Suprapubic skin (tissue), 4 donors: ENCODE data around the gene OSCP1. TPM values are rescaled to one million over a fixed set of nuclear protein-coding genes. Genes with fewer than 3 reads are reported as not detected.

Source experiments
- DNase-seq, 2 donors: peaks; one replicate each; pipeline ENCODE4 v3.0.0-alpha.2; 2019; ENCODE audit warnings: low spot score in 2 of 2
- H3K27ac ChIP-seq: fragments of 200-600 bp; sonication (generic); one replicate; pipeline ENCODE4 v1.5.1; 2019
- H3K27me3 ChIP-seq: fragments of 200-600 bp; sonication (generic); one replicate; pipeline ENCODE4 v1.5.1; 2019
- H3K36me3 ChIP-seq: fragments of 200-600 bp; sonication (generic); one replicate; pipeline ENCODE4 v1.5.1; 2019
- H3K4me1 ChIP-seq: fragments of 200-600 bp; sonication (generic); one replicate; pipeline ENCODE4 v1.5.1; 2019
- H3K4me3 ChIP-seq: fragments of 200-600 bp; sonication (generic); one replicate; pipeline ENCODE4 v1.5.1; 2019; ENCODE audit warnings: mild to moderate bottlenecking
- H3K9me3 ChIP-seq: fragments of 200-600 bp; sonication (generic); one replicate; pipeline ENCODE4 v1.5.1; 2019
- EP300 ChIP-seq: sonication (generic); formaldehyde crosslinking; IDR thresholded peaks from one replicate; pipeline ENCODE4 v1.6.1; 2017; ENCODE audit warnings: antibody characterized with exemption
- POLR2A ChIP-seq, 2 donors: fragments of 450-650 bp; IDR thresholded peaks; one replicate each; pipeline ENCODE4 v1.6.1; 2017; ENCODE audit warnings: antibody characterized with exemption in 2 of 2, mild to moderate bottlenecking in 2 of 2, moderate library complexity in 2 of 2
- POLR2AphosphoS5 ChIP-seq, 3 donors: sonication (generic); formaldehyde crosslinking; IDR thresholded peaks; one replicate each; pipeline ENCODE4 v1.6.1; 2017; ENCODE audit warnings: antibody characterized with exemption in 3 of 3
- WGBS: methylation state at CpG from one replicate; pipeline ENCODE4 v1.1.5; 2018; 5-methylcytosine and 5-hydroxymethylcytosine counted together
- total RNA-seq, 4 donors: library from RNA; depleted of rRNA; stranded (reverse); fragments of >200 nt; gene quantifications; one replicate each; pipeline ENCODE4 v1.1.0, GENCODE V29; 2016
- TF ChIP-seq, protein P1 (sequence below), 2 donors: fragments of 200-600 bp in 1 of 2; fragments of 450-650 bp in 1 of 2; sonication (generic) in 1 of 2; IDR thresholded peaks; one replicate each; pipeline ENCODE4 v1.5.1; 2016 to 2019; ENCODE audit warnings: antibody characterized with exemption in 2 of 2, mild to moderate bottlenecking in 1 of 2, moderate library complexity in 1 of 2

The OSCP1 gene
- total RNA-seq, 4 donors from 2014 or later = 3.8 to 15.4 (median 7.9) TPM

DNA sequence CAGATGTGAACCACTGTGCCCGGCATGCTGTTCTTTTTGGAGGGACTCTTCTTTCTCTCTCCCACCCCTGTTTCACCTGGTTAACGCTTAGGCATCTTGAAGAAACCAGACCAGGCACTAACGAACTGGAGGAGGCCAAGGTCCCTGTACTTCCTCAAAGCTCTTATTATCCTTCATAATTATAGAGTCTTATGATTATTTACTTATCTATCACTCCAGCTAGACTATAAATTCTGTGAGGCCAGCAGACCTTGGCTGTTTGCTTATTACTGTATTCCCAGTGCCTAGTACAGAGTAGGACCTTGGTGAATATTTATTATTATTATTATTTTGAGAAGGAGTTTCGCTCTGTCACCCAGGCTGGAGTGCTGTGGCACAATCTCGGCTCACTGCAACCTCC, 26.7 kb upstream of the OSCP1 start:
- H3K4me3 ChIP-seq = no peak overlapping the region
- H3K27me3 ChIP-seq = no peaks in the 10 kb centered on the region
- no peak overlapping the region for H3K27ac ChIP-seq
- TF ChIP-seq POLR2AphosphoS5 (IDR thresholded peaks at IDR 0.05) (no peak), POLR2A (IDR thresholded peaks at IDR 0.05) (no peak), EP300 (no peak)
- TF ChIP-seq, protein P1, sequence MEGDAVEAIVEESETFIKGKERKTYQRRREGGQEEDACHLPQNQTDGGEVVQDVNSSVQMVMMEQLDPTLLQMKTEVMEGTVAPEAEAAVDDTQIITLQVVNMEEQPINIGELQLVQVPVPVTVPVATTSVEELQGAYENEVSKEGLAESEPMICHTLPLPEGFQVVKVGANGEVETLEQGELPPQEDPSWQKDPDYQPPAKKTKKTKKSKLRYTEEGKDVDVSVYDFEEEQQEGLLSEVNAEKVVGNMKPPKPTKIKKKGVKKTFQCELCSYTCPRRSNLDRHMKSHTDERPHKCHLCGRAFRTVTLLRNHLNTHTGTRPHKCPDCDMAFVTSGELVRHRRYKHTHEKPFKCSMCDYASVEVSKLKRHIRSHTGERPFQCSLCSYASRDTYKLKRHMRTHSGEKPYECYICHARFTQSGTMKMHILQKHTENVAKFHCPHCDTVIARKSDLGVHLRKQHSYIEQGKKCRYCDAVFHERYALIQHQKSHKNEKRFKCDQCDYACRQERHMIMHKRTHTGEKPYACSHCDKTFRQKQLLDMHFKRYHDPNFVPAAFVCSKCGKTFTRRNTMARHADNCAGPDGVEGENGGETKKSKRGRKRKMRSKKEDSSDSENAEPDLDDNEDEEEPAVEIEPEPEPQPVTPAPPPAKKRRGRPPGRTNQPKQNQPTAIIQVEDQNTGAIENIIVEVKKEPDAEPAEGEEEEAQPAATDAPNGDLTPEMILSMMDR (IDR thresholded peaks at IDR 0.05) = no peak
- no peaks in the 10 kb centered on the region for H3K36me3 ChIP-seq
- WGBS = 88% methylated on average over 5 of the region's 5 CpGs
- H3K4me1 ChIP-seq = peaks cover 6% of the 10 kb centered on the region
- DNase-seq = no peak
- H3K9me3 ChIP-seq = no peaks in the 10 kb centered on the region

DNA sequence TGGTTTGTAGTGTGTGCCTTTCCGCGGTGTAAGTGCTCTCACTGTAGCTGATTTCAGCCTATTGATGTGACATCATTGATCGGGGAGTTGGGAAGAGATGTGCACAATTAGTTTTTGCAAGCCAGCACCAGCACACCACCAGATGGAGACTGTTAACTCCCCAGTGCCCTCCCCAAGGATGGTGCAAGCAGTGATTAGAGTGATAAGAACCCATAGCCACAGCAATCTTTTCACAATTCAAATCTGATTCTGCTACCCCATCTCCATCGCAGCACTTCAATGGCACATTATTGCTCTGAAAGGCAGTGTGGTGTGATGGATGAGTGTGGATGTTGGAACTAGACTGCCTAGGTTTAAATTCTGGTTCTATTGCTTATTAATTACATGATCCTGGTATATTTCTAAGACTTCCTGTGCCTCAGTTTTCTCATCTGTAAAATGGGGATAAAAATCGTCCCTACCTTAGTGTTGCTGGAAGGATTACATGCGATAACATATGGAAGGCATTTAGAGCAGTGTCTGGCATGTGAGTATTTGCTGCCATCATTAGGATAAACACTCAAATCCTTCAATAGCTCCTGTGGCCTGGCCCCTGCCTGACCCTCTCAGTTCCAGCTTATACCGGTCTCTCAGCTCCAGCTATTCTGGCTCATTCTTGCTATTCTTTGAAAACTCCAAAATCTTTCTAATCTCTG, 25.8 kb upstream of the OSCP1 start:
- H3K36me3 ChIP-seq = no peaks in the 10 kb centered on the region
- peaks cover 6% of the 10 kb centered on the region for H3K4me1 ChIP-seq
- no peak overlapping the region for H3K4me3 ChIP-seq
- no peak for TF ChIP-seq EP300
- no peak for TF ChIP-seq POLR2A (IDR thresholded peaks at IDR 0.05)
- TF ChIP-seq POLR2AphosphoS5 (IDR thresholded peaks at IDR 0.05) = no peak
- TF ChIP-seq, protein P1 (IDR thresholded peaks at IDR 0.05) = no peak
- no peak overlapping the region for H3K27ac ChIP-seq
- no peaks in the 10 kb centered on the region for H3K27me3 ChIP-seq
- H3K9me3 ChIP-seq = no peaks in the 10 kb centered on the region
- 91% methylated on average over 7 of the region's 7 CpGs for WGBS
- no peak for DNase-seq

DNA sequence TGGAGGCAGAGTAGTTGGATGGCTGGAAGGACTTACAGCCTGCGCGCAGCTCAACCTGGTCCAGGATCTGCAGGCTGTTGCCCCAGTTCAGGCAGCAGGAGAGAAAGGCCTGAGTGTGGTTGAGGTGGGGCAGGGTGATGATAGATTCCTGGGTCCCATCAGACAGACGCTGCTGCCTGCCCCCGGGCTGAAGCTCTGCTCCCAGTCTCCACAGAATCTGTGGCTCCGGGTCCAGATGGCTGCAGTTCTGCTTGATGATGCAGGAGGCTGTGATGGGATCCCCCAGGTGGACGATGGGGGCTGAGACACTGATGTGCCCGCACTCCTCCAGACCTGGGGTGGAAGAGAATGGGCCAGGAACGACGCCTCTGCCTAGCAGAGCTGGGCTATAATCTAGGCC, 25.1 kb upstream of the OSCP1 start:
- Histone ChIP-seq H3K27ac (no peak overlapping the region), H3K36me3 (no peaks in the 10 kb centered on the region), H3K9me3 (no peaks in the 10 kb centered on the region), H3K4me1 (peaks cover 6% of the 10 kb centered on the region), H3K4me3 (no peak overlapping the region), H3K27me3 (no peaks in the 10 kb centered on the region)
- TF ChIP-seq POLR2AphosphoS5 (IDR thresholded peaks at IDR 0.05) (no peak), POLR2A (IDR thresholded peaks at IDR 0.05) (no peak), EP300 (no peak)
- TF ChIP-seq, protein P1 (IDR thresholded peaks at IDR 0.05) = no peak
- DNase-seq = no peak
- 71% methylated on average over 6 of the region's 9 CpGs for WGBS

DNA sequence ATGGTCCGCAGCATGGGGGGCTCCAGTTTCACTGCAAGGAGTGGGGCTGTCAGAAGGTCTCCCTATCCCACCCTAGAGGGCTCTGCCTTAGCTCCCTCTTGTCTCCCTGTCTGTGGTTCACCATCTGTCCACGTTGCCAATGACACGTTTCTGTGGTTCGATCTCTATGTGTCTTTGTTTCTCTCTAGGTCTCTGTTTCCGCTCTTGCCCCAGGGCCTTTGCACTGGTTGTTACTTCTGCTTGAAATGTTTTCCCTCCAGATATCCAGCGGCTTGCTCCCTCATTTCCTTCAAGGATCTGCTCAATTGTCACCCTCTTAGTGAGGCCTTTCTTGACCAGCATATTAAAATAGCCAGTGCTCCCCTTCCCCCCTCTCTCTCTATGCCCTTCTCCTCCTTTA, 22.4 kb upstream of the OSCP1 start:
- no peak overlapping the region for H3K27ac ChIP-seq
- WGBS = 74% methylated on average over 6 of the region's 6 CpGs

More for the DNA sequence above, 22.4 kb upstream of the OSCP1 start:
- no peak for TF ChIP-seq POLR2AphosphoS5 (IDR thresholded peaks at IDR 0.05)
- TF ChIP-seq, protein P1 (IDR thresholded peaks at IDR 0.05) = no peak
- TF ChIP-seq POLR2A (IDR thresholded peaks at IDR 0.05) = no peak
- no peak for TF ChIP-seq EP300
- Histone ChIP-seq H3K4me3 (no peak overlapping the region), H3K27me3 (no peaks in the 10 kb centered on the region), H3K9me3 (no peaks in the 10 kb centered on the region), H3K36me3 (no peaks in the 10 kb centered on the region), H3K4me1 (peaks cover 6% of the 10 kb centered on the region)
- no peak for DNase-seq
